Sigmoid colon (tissue), 7 donors: Measurements from ENCODE around the gene SLC7A14. TPM values are rescaled to one million over a fixed set of nuclear protein-coding genes. Genes with fewer than 3 reads are reported as not detected.

Experiments used
- DNase-seq: peaks from one replicate; pipeline ENCODE4 v3.0.0-alpha.2; 2019
- H3K27ac ChIP-seq, 4 donors: fragments of 200-600 bp; sonication (generic); one replicate each; pipeline ENCODE4 v1.5.1; 2016 to 2019; ENCODE audit warnings: mild to moderate bottlenecking in 1 of 4
- H3K27me3 ChIP-seq, 3 donors: fragments of 200-600 bp; sonication (generic); one replicate each; pipeline ENCODE4 v1.5.1; 2019; ENCODE audit warnings: mild to moderate bottlenecking in 1 of 3
- H3K36me3 ChIP-seq, 4 donors: fragments of 200-600 bp; sonication (generic); one replicate each; pipeline ENCODE4 v1.5.1; 2016 to 2019
- H3K4me1 ChIP-seq, 4 donors: fragments of 200-600 bp; sonication (generic); one replicate each; pipeline ENCODE4 v1.5.1; 2017 to 2019
- H3K4me3 ChIP-seq, 4 donors: fragments of 200-600 bp; sonication (generic); one replicate each; pipeline ENCODE4 v1.5.1; 2017 to 2019; ENCODE audit warnings: mild to moderate bottlenecking in 2 of 4, moderate library complexity in 1 of 4
- H3K9me3 ChIP-seq, 4 donors: fragments of 200-600 bp in 3 of 4; sonication (generic) in 3 of 4; one replicate each; pipeline versions ENCODE4 v1.5.1 to v1.6.1; 2013 to 2019
- CTCF ChIP-seq, 4 experiments: fragments of 450-650 bp in 3 of 4; fragments of 200-600 bp in 1 of 4; IDR thresholded peaks; one replicate each; pipeline ENCODE4 v1.5.1; 2016 to 2019; ENCODE audit warnings: antibody characterized with exemption in 4 of 4, mild to moderate bottlenecking in 3 of 4, moderate library complexity in 2 of 4
- EP300 ChIP-seq, 4 donors: sonication (generic); formaldehyde crosslinking; IDR thresholded peaks; one replicate each; pipeline ENCODE4 v1.6.1; 2017; ENCODE audit warnings: antibody characterized with exemption in 4 of 4
- POLR2A ChIP-seq, 2 donors: fragments of 450-650 bp; IDR thresholded peaks; one replicate each; pipeline ENCODE4 v1.6.1; 2016; ENCODE audit warnings: antibody characterized with exemption in 2 of 2, mild to moderate bottlenecking in 2 of 2, moderate library complexity in 2 of 2
- POLR2AphosphoS5 ChIP-seq, 4 donors: sonication (generic); formaldehyde crosslinking; IDR thresholded peaks; one replicate each; pipeline ENCODE4 v1.6.1; 2017; ENCODE audit warnings: antibody characterized with exemption in 4 of 4
- WGBS, 2 donors: extraction: QIAGEN DNeasy Blood & Tissue Kit; methylation state at CpG; one replicate each; pipeline ENCODE4 v1.1.7; 2013; 5-methylcytosine and 5-hydroxymethylcytosine counted together
- intact Hi-C: fragments of 100-400 bp; cut with DNase I; formaldehyde crosslinking; loops from one replicate; pipeline ENCODE4 v1.15.1; 2023
- polyA plus RNA-seq, 3 donors: library from polyadenylated mRNA; stranded (reverse); fragments of 200-250 nt; gene quantifications; one replicate each; pipeline ENCODE4 v1.2.3, GENCODE V29; 2013
- total RNA-seq, 4 donors: library from RNA; depleted of rRNA; stranded (reverse); fragments of >200 nt; gene quantifications; one replicate each; pipeline ENCODE4 v1.1.0, GENCODE V29; 2016
- donor health status: healthy with polysubstance abuse.
- donor health status: Bipolar disorder and iron deficiency.
- donor health status: healthy.

Gene SLC7A14
- total and polyA plus RNA-seq, 7 donors: 0.79 to 3.9 (median 2.8) TPM; not detected in 2

GRCh38 chr3:170513642-170514041, 72.2 kb downstream of the SLC7A14 start:
- Histone ChIP-seq H3K9me3 (no peaks in the 10 kb centered on the region), H3K4me3 (no peak overlapping the region), H3K27me3 (no peaks in the 10 kb centered on the region), H3K36me3 (no peaks in the 10 kb centered on the region), H3K27ac (no peak overlapping the region), H3K4me1 (no peaks in the 10 kb centered on the region)
- TF ChIP-seq POLR2A (IDR thresholded peaks at IDR 0.05): no peak
- no peak for TF ChIP-seq POLR2AphosphoS5 (IDR thresholded peaks at IDR 0.05)
- TF ChIP-seq CTCF (IDR thresholded peaks at IDR 0.05): no peak
- TF ChIP-seq EP300 (IDR thresholded peaks at IDR 0.05): no peak
- intact Hi-C loops: no loop called here
- 72 to 74% methylated on average over 2 of the region's 2 CpGs for WGBS, 2 donors
- no peak for DNase-seq

- H3K4me1 ChIP-seq: no peaks in the 10 kb centered on the region
- intact Hi-C loops: no loop called here
- no peak for DNase-seq
- H3K27me3 ChIP-seq: no peaks in the 10 kb centered on the region
- no peaks in the 10 kb centered on the region for H3K9me3 ChIP-seq
- H3K36me3 ChIP-seq: no peaks in the 10 kb centered on the region
- WGBS, 2 donors: 78 to 86% methylated on average over 4 of the region's 4 CpGs
- no peak overlapping the region for H3K27ac ChIP-seq
- TF ChIP-seq POLR2AphosphoS5 (IDR thresholded peaks at IDR 0.05) (no peak), POLR2A (IDR thresholded peaks at IDR 0.05) (no peak), CTCF (IDR thresholded peaks at IDR 0.05) (no peak), EP300 (IDR thresholded peaks at IDR 0.05) (no peak)
- no peak overlapping the region for H3K4me3 ChIP-seq
These were observed 74.5 kb downstream of the SLC7A14 start for GRCh38 chr3:170511371-170511770.

- no peak overlapping the region for H3K4me3 ChIP-seq
- no peaks in the 10 kb centered on the region for H3K36me3 ChIP-seq
- H3K27me3 ChIP-seq: no peaks in the 10 kb centered on the region
- H3K27ac ChIP-seq: no peak overlapping the region
- TF ChIP-seq EP300 (IDR thresholded peaks at IDR 0.05): no peak
- TF ChIP-seq POLR2A (IDR thresholded peaks at IDR 0.05): no peak
- no peak for TF ChIP-seq CTCF (IDR thresholded peaks at IDR 0.05)
- TF ChIP-seq POLR2AphosphoS5 (IDR thresholded peaks at IDR 0.05): no peak
- intact Hi-C loops: no loop called here
- H3K4me1 ChIP-seq: no peaks in the 10 kb centered on the region
- DNase-seq: no peak
- 83 to 92% methylated on average over 4 of the region's 4 CpGs for WGBS, 2 donors
- no peaks in the 10 kb centered on the region for H3K9me3 ChIP-seq
These were observed 77.0 kb downstream of the SLC7A14 start for GRCh38 chr3:170508839-170509238.

GRCh38 chr3:170508291-170508690, 77.6 kb downstream of the SLC7A14 start:
- H3K27me3 ChIP-seq: no peaks in the 10 kb centered on the region
- 98 to 99% methylated on average over 5 of the region's 5 CpGs for WGBS, 2 donors
- no peak overlapping the region for H3K4me3 ChIP-seq
- no peak for TF ChIP-seq EP300 (IDR thresholded peaks at IDR 0.05)
- TF ChIP-seq POLR2A (IDR thresholded peaks at IDR 0.05): no peak
- no peak for TF ChIP-seq POLR2AphosphoS5 (IDR thresholded peaks at IDR 0.05)
- no peak for TF ChIP-seq CTCF (IDR thresholded peaks at IDR 0.05)
- no peak for DNase-seq
- H3K9me3 ChIP-seq: no peaks in the 10 kb centered on the region
- H3K27ac ChIP-seq: no peak overlapping the region
- intact Hi-C loops: no loop called here
- H3K36me3 ChIP-seq: no peaks in the 10 kb centered on the region
- H3K4me1 ChIP-seq: no peaks in the 10 kb centered on the region

GRCh38 chr3:170507063-170507462, 78.8 kb downstream of the SLC7A14 start:
- no peak overlapping the region for H3K4me3 ChIP-seq
- intact Hi-C loops: no loop called here
- DNase-seq: no peak
- 89 to 96% methylated on average over 3 of the region's 3 CpGs for WGBS, 2 donors
- no peaks in the 10 kb centered on the region for H3K4me1 ChIP-seq
- H3K9me3 ChIP-seq: no peaks in the 10 kb centered on the region
- H3K27ac ChIP-seq: no peak overlapping the region
- H3K27me3 ChIP-seq: no peaks in the 10 kb centered on the region
- H3K36me3 ChIP-seq: no peaks in the 10 kb centered on the region
- no peak for TF ChIP-seq EP300 (IDR thresholded peaks at IDR 0.05)
- no peak for TF ChIP-seq POLR2AphosphoS5 (IDR thresholded peaks at IDR 0.05)
- TF ChIP-seq POLR2A (IDR thresholded peaks at IDR 0.05): no peak
- no peak for TF ChIP-seq CTCF (IDR thresholded peaks at IDR 0.05)
